Camera-type eye (tissue), 1 donor: ENCODE data around the gene NOB1. TPM values are rescaled to one million over a fixed set of nuclear protein-coding genes. Genes with fewer than 3 reads are reported as not detected.

Experiments
- total RNA-seq: library from RNA; depleted of rRNA; stranded (reverse); fragments of >200 nt; gene quantifications from one replicate; pipeline ENCODE4 v1.2.3, GENCODE V29; 2014

The NOB1 gene
- total RNA-seq, result 19.2 TPM

GRCh38 chr16:69754469-69755310, at the start of gene NOB1:
Gene NOB1, minus strand, starts transcription at chr16:69754926. Its CDS starts 16 bp downstream, at chr16:69754910.

GRCh38 chr16:69761983-69762813, 7.5 kb upstream of the NOB1 start, which contains the start of gene WWP2:
Gene WWP2, plus strand, starts transcription at chr16:69762332. Its CDS starts 24,679 bp downstream, at chr16:69787011.

GRCh38 chr16:69726313-69727060, 28.2 kb downstream of the NOB1 start, which contains the start of gene NQO1:
Gene NQO1, minus strand, starts transcription at chr16:69726560. Its CDS starts 121 bp downstream, at chr16:69726439.

Other genes starting within 250 kb of the NOB1 start
- 79.0 TPM for gene NFAT5, start 189.0 kb downstream of the NOB1 start, total RNA-seq
- 14.5 TPM for gene NQO1, start 28.4 kb downstream of the NOB1 start, total RNA-seq
- 41.9 TPM for gene WWP2, start 7.4 kb upstream of the NOB1 start, total RNA-seq
- 6.9 TPM for gene CLEC18A, start 196.4 kb upstream of the NOB1 start, total RNA-seq